NCI-H2171 (cell line): ENCODE data around the gene SP2.

Source experiments
- DNase-seq: peaks from one replicate; lab custom pipeline; 2025; lab: John Stamatoyannopoulos, UW

The SP2 gene

GRCh38 chr17:47949197-47949759 lies 53.2 kb downstream of the SP2 start:
- peak; percentile 53 for DNase-seq

GRCh38 chr17:47949946-47950345 lies 53.9 kb downstream of the SP2 start:
- DNase-seq: no peak

GRCh38 chr17:47950448-47950847 lies 54.4 kb downstream of the SP2 start:
- no peak for DNase-seq

DNA sequence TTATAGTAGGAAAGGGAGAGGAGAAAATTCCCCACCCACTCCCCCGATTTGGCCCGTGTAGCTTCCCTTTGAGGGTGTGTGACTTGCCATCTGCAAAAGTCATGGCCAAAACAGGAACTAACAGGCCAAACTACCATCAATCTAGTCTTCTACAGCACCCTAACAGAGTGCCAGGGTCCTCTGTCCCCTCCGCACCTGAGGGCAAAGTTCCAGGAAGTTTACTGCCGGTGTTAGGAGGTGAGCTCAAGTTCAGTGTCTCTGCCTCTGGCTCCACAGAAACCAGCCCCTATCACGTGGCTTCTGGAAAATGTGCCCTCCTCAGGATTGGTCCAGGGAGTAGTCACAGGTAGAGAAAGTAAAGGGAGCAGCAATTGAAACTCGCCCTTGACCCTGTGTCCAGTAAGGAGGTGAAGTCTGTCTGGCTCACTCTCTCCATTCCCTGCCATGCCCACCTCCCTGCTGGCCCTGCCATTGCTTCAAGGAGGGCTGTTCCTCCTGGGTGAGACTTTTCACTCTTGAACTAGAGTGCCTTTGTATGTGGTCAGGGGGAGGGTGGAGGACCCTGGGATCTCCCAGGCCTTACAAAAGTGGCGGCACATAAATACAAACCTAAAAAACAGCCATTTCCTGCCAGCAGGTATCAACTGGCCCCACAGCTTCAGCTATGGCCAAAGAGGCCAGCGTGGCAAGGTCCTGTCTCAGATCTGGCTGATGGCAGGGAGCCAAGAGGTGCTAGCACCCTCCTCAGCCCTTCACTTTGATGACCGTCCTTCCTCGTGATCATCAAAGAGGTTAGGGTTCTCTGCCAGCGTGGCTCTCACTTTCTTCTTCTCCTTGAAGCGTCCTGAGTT lies 56.4 kb downstream of the SP2 start:
- no peak for DNase-seq

GRCh38 chr17:47953909-47954308 lies 57.9 kb downstream of the SP2 start:
- no peak for DNase-seq

- DNase-seq: no peak
Measured at GRCh38 chr17:47955497-47956461, 59.7 kb downstream of the SP2 start.

DNA sequence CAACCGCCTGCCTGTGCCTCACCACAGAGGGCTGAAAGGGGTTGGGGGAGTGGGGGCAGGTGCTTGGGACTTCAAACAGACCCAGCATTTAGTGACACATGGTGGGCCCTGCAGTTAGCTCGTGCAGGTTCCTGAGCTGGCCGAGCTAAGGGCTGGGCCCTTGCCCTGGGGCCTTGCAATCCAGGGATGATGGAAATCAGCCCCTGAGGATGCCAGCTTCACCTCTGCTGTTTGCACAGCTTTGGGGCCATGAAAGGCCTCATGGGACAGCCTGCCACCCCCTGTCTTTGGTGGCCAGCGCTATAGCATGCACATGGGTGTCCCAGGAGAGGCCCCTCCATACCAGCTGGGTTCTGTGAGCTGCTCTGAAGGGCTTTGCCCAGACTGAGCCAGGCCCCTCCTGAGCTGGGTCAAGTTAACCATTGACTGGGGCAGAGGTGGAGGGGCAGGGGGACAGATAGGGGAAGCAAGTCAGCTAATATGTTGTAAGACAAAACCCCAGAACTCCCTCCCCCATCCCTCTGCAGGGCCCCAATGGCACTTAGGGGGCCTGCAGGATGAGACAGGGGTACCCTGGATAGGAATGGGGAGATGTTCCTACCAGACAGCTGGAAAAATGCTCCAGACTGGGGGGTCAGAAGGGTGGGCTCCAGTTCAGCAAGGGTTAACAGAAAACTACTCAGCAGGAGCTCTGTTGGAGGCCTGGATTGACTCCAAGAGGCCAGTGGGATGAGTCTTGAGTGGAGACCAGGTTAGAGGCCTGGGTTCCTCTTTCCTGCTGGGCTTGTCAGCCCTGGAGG lies 61.0 kb downstream of the SP2 start:
- no peak for DNase-seq

DNA sequence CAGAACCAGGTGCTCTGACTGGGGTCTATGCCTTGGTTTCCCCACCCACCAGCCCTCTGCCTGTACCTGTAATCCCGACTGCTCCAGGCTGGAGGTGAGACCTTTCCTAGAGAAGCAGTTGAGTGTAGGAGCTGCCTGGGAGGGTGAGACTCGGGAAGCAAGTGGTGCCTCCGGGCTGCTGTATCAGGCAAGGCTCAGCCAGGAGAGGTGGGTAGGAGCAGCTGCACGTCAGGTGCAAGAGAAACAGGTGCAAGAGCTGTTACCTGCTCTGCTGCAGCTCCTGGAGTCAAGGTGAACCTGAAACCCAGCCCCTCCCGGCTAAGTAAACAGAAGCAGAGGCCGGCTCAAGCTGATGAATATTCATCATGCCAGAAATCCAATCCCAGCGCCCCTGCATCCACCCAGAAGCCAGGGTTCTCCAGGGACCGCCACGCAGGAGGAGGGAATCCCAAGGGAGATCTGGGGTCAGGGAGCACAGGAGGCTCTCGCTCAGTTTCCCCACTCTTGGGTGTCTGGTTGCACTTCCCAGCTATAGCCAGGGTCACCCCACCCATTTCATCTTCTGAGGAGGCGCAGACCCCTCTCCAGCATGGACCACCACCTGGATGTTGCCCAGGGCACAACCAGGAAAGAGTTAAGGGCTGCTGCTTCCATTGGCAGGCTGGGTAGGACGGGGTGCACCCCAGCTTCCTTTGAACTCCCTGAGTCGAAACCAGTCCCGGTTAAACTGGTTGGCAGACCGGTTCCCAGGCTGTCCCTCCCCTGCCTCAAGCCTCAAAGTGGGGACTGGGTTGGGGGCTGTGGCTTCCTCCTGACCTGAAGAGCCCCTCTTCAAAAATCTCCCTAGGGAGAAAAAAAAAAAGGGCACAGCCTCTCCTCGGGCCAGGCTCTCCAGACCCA lies 61.8 kb downstream of the SP2 start, which contains the start of gene PRR15L:
Gene PRR15L, minus strand, starts transcription at position 293 of the 900 bp plus-strand sequence. CDS start 4,649 bp downstream, outside the sequence.
- peak; percentile 87 for DNase-seq

DNA sequence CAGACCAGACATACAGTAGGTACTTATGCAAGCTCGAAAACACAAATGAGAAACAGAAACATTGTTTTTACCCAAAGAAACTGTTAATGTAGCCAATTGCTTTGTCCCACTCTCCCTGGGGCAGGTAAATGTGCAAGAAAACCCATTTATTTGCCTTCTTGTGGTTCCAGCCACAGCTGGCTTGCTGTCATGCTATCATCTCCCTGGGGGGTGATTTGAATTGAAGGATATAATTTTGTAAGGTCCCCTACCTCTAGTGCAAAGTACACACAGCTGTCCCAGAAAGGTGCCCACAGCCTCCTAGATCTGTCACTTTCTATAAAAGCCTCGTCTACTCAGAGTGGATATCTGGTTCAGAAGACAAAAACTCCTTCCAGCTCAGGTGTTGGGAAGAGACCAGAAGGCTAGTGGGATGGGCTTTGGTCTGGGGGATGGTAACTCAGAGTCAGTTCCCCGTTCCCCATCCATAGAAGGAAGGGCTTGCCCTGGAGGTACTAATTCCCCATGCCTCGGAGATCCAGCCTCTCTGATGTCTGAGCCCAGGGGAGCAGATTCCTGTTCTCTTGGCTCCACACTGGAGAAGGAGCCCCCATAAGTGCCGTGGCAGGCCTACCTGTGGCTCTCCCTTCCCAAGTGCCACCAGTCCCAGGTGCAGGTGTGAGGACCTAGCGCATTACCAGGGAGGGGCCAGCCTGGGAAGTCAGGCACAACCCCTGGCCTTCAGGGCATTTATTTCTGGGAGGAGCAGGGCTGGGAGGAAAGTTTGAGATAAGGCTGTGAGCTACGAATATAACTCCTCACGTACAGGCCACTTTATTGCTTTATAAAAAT lies 64.0 kb downstream of the SP2 start:
- peak; percentile 6 for DNase-seq

GRCh38 chr17:47961406-47961805 lies 65.4 kb downstream of the SP2 start:
- DNase-seq: no peak

- no peak for DNase-seq
Measured at GRCh38 chr17:47962901-47963300, 66.9 kb downstream of the SP2 start.

DNA sequence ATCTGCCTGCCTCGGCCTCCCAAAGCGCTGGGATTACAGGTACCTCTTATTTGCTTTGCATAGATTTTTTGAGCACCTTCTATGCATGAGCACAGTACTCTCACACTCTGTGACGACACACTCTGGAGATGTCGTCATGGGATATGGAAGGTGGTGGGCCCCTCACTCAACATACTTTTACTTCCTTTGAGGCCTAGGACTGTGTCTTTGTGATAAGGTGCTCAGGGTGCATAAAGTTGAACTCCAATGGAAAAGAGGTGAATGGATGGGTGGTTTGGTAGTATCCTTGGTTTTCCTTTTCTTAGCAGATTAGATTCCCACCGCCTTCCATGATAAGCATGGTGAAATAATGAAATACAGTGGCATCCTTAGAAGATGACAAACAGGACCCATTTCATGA lies 68.8 kb downstream of the SP2 start:
- DNase-seq: no peak

- DNase-seq: no peak
Measured at GRCh38 chr17:47966079-47966519, 70.1 kb downstream of the SP2 start.

GRCh38 chr17:47967607-47968252 lies 71.7 kb downstream of the SP2 start:
- DNase-seq: no peak

DNA sequence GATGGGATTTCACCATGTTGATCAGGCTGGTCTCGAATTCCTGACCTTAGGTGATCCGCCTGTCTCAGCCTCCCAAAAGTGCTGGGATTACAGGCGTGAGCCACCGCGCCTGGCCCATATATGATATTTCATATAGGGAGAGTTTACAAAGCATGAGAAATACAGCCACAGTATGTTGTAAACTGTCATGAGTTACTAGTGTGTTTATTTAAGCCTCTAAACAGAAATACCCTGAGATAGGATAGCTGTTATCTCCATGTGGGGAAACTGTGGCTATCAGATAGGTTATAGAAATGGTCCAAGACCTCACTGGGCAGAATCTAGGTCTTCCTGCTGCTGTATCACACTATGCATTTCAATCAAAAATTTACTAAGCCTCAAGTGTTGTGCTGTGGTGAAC lies 72.8 kb downstream of the SP2 start:
- DNase-seq: no peak

- DNase-seq: no peak
Measured at GRCh38 chr17:47969930-47970724, 74.1 kb downstream of the SP2 start.

- DNase-seq: peak; percentile 99
Measured at GRCh38 chr17:47970725-47971499, 74.9 kb downstream of the SP2 start, which contains the start of gene CDK5RAP3. Gene CDK5RAP3, plus strand, starts transcription at chr17:47971113. Its CDS starts 34 bp downstream, at chr17:47971147.
